ENCODE results near the gene BRINP1.

- TF ChIP-seq CTCF (IDR thresholded peaks at IDR 0.05) (no peak), POLR2AphosphoS5 (IDR thresholded peaks at IDR 0.05) (no peak)
Observed at GRCh38 chr9:119180897-119181296, 188.3 kb downstream of the BRINP1 start.

Measured in upper lobe of left lung (tissue), 4 donors.